Mesendoderm (in vitro differentiated cells): ENCODE measurements around the gene CNIH2.

Experiments
- DNase-seq: peaks from one replicate; pipeline ENCODE4 v3.0.0; 2013
- H2AK5ac ChIP-seq: 2 replicates; pipeline ENCODE4 v1.6.1; 2013; ENCODE audit warnings: low read length, inconsistent platforms
- H2BK120ac ChIP-seq: 2 replicates; pipeline ENCODE4 v1.6.1; 2013; ENCODE audit warnings: low read depth, mild to moderate bottlenecking, low read length, moderate library complexity, mixed read lengths
- H2BK15ac ChIP-seq: replicated peaks from 2 replicates; pipeline ENCODE4 v1.6.1; 2013; ENCODE audit warnings: low read depth, mild to moderate bottlenecking, moderate library complexity
- H2BK5ac ChIP-seq: 2 replicates; pipeline ENCODE4 v1.6.1; 2013; ENCODE audit warnings: low read length, inconsistent platforms
- H3K18ac ChIP-seq: 2 replicates; pipeline ENCODE4 v1.6.1; 2013; ENCODE audit warnings: mild to moderate bottlenecking, low read length, mixed read lengths
- H3K23ac ChIP-seq: one replicate; pipeline ENCODE4 v1.6.1; 2013; ENCODE audit warnings: low read length
- H3K27ac ChIP-seq: 2 replicates; pipeline ENCODE4 v1.5.1; 2013; ENCODE audit warnings: low read depth, mild to moderate bottlenecking, inconsistent platforms, low read length, moderate library complexity
- H3K27me3 ChIP-seq: 2 replicates; pipeline ENCODE4 v1.6.1; 2013; ENCODE audit warnings: low read length, control low read depth, mild to moderate bottlenecking, inconsistent platforms; ENCODE audit not compliant: insufficient read depth, poor library complexity
- H3K36me3 ChIP-seq: 2 replicates; pipeline ENCODE4 v1.6.1; 2013; ENCODE audit warnings: low read length, inconsistent platforms; ENCODE audit not compliant: control insufficient read depth, insufficient read depth
- H3K4ac ChIP-seq: one replicate; pipeline ENCODE4 v1.6.1; 2013; ENCODE audit warnings: low read depth, mild to moderate bottlenecking, low read length, moderate library complexity
- H3K4me1 ChIP-seq: 2 replicates; pipeline ENCODE4 v1.6.1; 2013; ENCODE audit warnings: low read depth, low read length, inconsistent platforms; ENCODE audit not compliant: control insufficient read depth
- H3K4me2 ChIP-seq: 2 replicates; pipeline ENCODE4 v1.6.1; 2013; ENCODE audit warnings: low read length
- H3K4me3 ChIP-seq: 2 replicates; pipeline ENCODE4 v1.5.1; 2013; ENCODE audit warnings: mild to moderate bottlenecking, low read length
- H3K56ac ChIP-seq: one replicate; pipeline ENCODE4 v1.6.1; 2013; ENCODE audit warnings: low read length
- H3K79me1 ChIP-seq: 2 replicates; pipeline ENCODE4 v1.6.1; 2013; ENCODE audit warnings: low read length, inconsistent platforms
- H3K79me2 ChIP-seq: 2 replicates; pipeline ENCODE4 v1.6.1; 2013; ENCODE audit warnings: mild to moderate bottlenecking, low read length; ENCODE audit not compliant: control insufficient read depth, insufficient read depth
- H3K9ac ChIP-seq: 2 replicates; pipeline ENCODE4 v1.6.1; 2013; ENCODE audit warnings: low read length, inconsistent platforms
- H4K5ac ChIP-seq: one replicate; pipeline ENCODE4 v1.6.1; 2013; ENCODE audit warnings: low read length
- H4K8ac ChIP-seq: one replicate; pipeline ENCODE4 v1.6.1; 2013; ENCODE audit warnings: low read depth, mild to moderate bottlenecking, control low read depth, low read length, moderate library complexity
- WGBS: extraction: QIAGEN DNeasy Blood & Tissue Kit; methylation state at CpG from one replicate; pipeline ENCODE4 v1.1.7; 2013; ENCODE audit warnings: low lambda C conversion rate, missing lambda C conversion rate; ENCODE audit not compliant: insufficient coverage; ENCODE audit errors: extremely low coverage; 5-methylcytosine and 5-hydroxymethylcytosine counted together

The CNIH2 gene

GRCh38 chr11:66313321-66314185, 35.6 kb downstream of the CNIH2 start:
- H2BK15ac ChIP-seq, result no peak overlapping the region
- H3K56ac ChIP-seq, result peak overlapping the region; percentile 93
- H3K79me1 ChIP-seq, result no peaks in the 10 kb centered on the region
- peak overlapping the region; percentile 9 for H2BK120ac ChIP-seq
- no peaks in the 10 kb centered on the region for H3K27me3 ChIP-seq
- peak overlapping the region; percentile 37 for H2AK5ac ChIP-seq
- peak overlapping the region; percentile 86 for H3K9ac ChIP-seq
- no peak overlapping the region for H4K5ac ChIP-seq
- peak overlapping the region; percentile 24 for H3K23ac ChIP-seq
- peak overlapping the region; percentile 92 for H3K27ac ChIP-seq
- DNase-seq, result no peak
- peak overlapping the region; percentile 89 for H3K4me2 ChIP-seq
- H3K4ac ChIP-seq, result peak overlapping the region; percentile 75
- H2BK5ac ChIP-seq, result peak overlapping the region; percentile 70
- H3K4me1 ChIP-seq, result peaks cover 16% of the 10 kb centered on the region
- no CpG with 5 or more reads among the region's 38 CpGs for WGBS
- H3K79me2 ChIP-seq, result no peaks in the 10 kb centered on the region
- H3K4me3 ChIP-seq, result peak overlapping the region; percentile 44
- H3K36me3 ChIP-seq, result no peaks in the 10 kb centered on the region
- H4K8ac ChIP-seq, result no peak overlapping the region
- peak overlapping the region; percentile 1 for H3K18ac ChIP-seq

GRCh38 chr11:66314186-66314501, 36.2 kb downstream of the CNIH2 start:
- Histone ChIP-seq H4K5ac (no peak overlapping the region), H3K4ac (no peak overlapping the region), H3K4me3 (no peak overlapping the region)

GRCh38 chr11:66314561-66315497, 36.9 kb downstream of the CNIH2 start:
- WGBS, result no CpG with 5 or more reads among the region's 17 CpGs
- Histone ChIP-seq H3K4me3 (no peak overlapping the region), H2BK5ac (no peak overlapping the region)

More at GRCh38 chr11:66314186-66314501, 36.2 kb downstream of the CNIH2 start:
- Histone ChIP-seq H2BK120ac (no peak overlapping the region), H3K4me2 (no peak overlapping the region), H3K18ac (no peak overlapping the region), H2AK5ac (peak overlapping the region; percentile 37), H3K27ac (peak overlapping the region; percentile 92), H3K27me3 (no peaks in the 10 kb centered on the region), H3K36me3 (no peaks in the 10 kb centered on the region), H3K9ac (peak overlapping the region; percentile 86), H3K23ac (no peak overlapping the region), H3K56ac (peak overlapping the region; percentile 93), H3K4me1 (peaks cover 16% of the 10 kb centered on the region), H3K79me2 (no peaks in the 10 kb centered on the region), H3K79me1 (no peaks in the 10 kb centered on the region), H2BK15ac (no peak overlapping the region), H4K8ac (no peak overlapping the region), H2BK5ac (peak overlapping the region; percentile 67)
- DNase-seq, result no peak
- no CpG with 5 or more reads among the region's 1 CpG for WGBS

GRCh38 chr11:66315498-66315885, 37.5 kb downstream of the CNIH2 start:
- no peak for DNase-seq
- H3K56ac ChIP-seq, result no peak overlapping the region
- no peaks in the 10 kb centered on the region for H3K79me2 ChIP-seq
- no peak overlapping the region for H2BK5ac ChIP-seq
- no peak overlapping the region for H4K8ac ChIP-seq
- no peak overlapping the region for H3K18ac ChIP-seq
- H3K9ac ChIP-seq, result no peak overlapping the region
- no peak overlapping the region for H2BK15ac ChIP-seq
- H3K27ac ChIP-seq, result no peak overlapping the region
- no peak overlapping the region for H2BK120ac ChIP-seq
- no peak overlapping the region for H3K4me2 ChIP-seq
- no peaks in the 10 kb centered on the region for H3K79me1 ChIP-seq
- no peak overlapping the region for H3K4ac ChIP-seq
- peaks cover 16% of the 10 kb centered on the region for H3K4me1 ChIP-seq
- H3K23ac ChIP-seq, result no peak overlapping the region
- H4K5ac ChIP-seq, result no peak overlapping the region
- H2AK5ac ChIP-seq, result no peak overlapping the region
- no peaks in the 10 kb centered on the region for H3K27me3 ChIP-seq
- no CpG with 5 or more reads among the region's 14 CpGs for WGBS
- no peaks in the 10 kb centered on the region for H3K36me3 ChIP-seq
- no peak overlapping the region for H3K4me3 ChIP-seq

More at GRCh38 chr11:66314561-66315497, 36.9 kb downstream of the CNIH2 start:
- no peak overlapping the region for H2AK5ac ChIP-seq
- no peak overlapping the region for H4K5ac ChIP-seq
- H3K79me1 ChIP-seq, result no peaks in the 10 kb centered on the region
- no peaks in the 10 kb centered on the region for H3K27me3 ChIP-seq
- H3K23ac ChIP-seq, result no peak overlapping the region
- no peak overlapping the region for H2BK120ac ChIP-seq
- H4K8ac ChIP-seq, result no peak overlapping the region
- no peak for DNase-seq
- H3K4ac ChIP-seq, result no peak overlapping the region
- H3K79me2 ChIP-seq, result no peaks in the 10 kb centered on the region
- H3K18ac ChIP-seq, result no peak overlapping the region
- peaks cover 16% of the 10 kb centered on the region for H3K4me1 ChIP-seq
- H3K27ac ChIP-seq, result no peak overlapping the region
- H2BK15ac ChIP-seq, result no peak overlapping the region
- H3K9ac ChIP-seq, result no peak overlapping the region
- no peaks in the 10 kb centered on the region for H3K36me3 ChIP-seq
- H3K56ac ChIP-seq, result no peak overlapping the region
- H3K4me2 ChIP-seq, result no peak overlapping the region

- no peak overlapping the region for H3K27ac ChIP-seq
- H3K79me2 ChIP-seq, result no peaks in the 10 kb centered on the region
- no peaks in the 10 kb centered on the region for H3K36me3 ChIP-seq
- H2BK5ac ChIP-seq, result no peak overlapping the region
- no peak overlapping the region for H4K5ac ChIP-seq
- no peak overlapping the region for H2AK5ac ChIP-seq
- H3K18ac ChIP-seq, result no peak overlapping the region
- peaks cover 16% of the 10 kb centered on the region for H3K4me1 ChIP-seq
- H2BK120ac ChIP-seq, result no peak overlapping the region
- no peak for DNase-seq
- H3K4ac ChIP-seq, result no peak overlapping the region
- peak overlapping the region; percentile 59 for H3K9ac ChIP-seq
- H3K56ac ChIP-seq, result peak overlapping the region; percentile 76
- no peak overlapping the region for H3K4me2 ChIP-seq
- H3K79me1 ChIP-seq, result no peaks in the 10 kb centered on the region
- WGBS, result no CpG with 5 or more reads among the region's 52 CpGs
- H3K23ac ChIP-seq, result no peak overlapping the region
- H3K4me3 ChIP-seq, result no peak overlapping the region
- no peak overlapping the region for H4K8ac ChIP-seq
- no peak overlapping the region for H2BK15ac ChIP-seq
- no peaks in the 10 kb centered on the region for H3K27me3 ChIP-seq
These were observed 38.2 kb downstream of the CNIH2 start for GRCh38 chr11:66315921-66316811.
